IMR-90 (cell line): ENCODE results near the gene TOR1A.

Experiments
- RCOR1 ChIP-seq: IDR thresholded peaks from 2 replicates; pipeline ENCODE4 v1.6.1; 2012; ENCODE audit warnings: mild to moderate bottlenecking, low read length, improper control_type of control experiment; ENCODE audit not compliant: insufficient replicate concordance
- TF ChIP-seq, protein P1 (sequence below): conservative IDR thresholded peaks from 2 replicates; pipeline ENCODE4 v1.5.1; 2012; ENCODE audit warnings: mild to moderate bottlenecking, low read depth, low read length, improper control_type of control experiment

DNA sequence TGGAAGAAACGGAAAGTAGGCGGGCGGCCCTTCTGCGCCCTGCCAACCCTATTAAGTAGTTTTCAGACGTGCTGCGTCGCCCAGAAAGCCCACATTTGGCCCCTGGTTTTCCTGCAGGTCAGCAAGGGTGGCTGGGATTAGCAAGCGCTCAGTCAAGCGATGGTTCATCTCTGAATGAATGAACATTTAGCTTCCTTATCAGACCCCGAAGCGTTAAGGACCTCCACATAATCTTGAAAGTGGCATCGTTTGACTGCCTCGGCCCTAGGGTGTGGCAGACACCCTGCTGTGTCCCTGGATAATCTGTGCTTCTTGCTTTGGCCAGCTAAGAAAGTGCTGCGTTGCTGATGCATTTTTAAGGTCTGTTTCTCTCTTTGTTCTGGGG, 20.3 kb downstream of the TOR1A start:
- TF ChIP-seq, protein P1, sequence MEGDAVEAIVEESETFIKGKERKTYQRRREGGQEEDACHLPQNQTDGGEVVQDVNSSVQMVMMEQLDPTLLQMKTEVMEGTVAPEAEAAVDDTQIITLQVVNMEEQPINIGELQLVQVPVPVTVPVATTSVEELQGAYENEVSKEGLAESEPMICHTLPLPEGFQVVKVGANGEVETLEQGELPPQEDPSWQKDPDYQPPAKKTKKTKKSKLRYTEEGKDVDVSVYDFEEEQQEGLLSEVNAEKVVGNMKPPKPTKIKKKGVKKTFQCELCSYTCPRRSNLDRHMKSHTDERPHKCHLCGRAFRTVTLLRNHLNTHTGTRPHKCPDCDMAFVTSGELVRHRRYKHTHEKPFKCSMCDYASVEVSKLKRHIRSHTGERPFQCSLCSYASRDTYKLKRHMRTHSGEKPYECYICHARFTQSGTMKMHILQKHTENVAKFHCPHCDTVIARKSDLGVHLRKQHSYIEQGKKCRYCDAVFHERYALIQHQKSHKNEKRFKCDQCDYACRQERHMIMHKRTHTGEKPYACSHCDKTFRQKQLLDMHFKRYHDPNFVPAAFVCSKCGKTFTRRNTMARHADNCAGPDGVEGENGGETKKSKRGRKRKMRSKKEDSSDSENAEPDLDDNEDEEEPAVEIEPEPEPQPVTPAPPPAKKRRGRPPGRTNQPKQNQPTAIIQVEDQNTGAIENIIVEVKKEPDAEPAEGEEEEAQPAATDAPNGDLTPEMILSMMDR = no peak
- TF ChIP-seq RCOR1 = no peak
